ENCODE results near the gene CPNE1. TPM values are rescaled to one million over a fixed set of nuclear protein-coding genes. Genes with fewer than 3 reads are reported as not detected.

Gene CPNE1
- total RNA-seq, 1 donor from 2014 or later: 264 TPM

DNA sequence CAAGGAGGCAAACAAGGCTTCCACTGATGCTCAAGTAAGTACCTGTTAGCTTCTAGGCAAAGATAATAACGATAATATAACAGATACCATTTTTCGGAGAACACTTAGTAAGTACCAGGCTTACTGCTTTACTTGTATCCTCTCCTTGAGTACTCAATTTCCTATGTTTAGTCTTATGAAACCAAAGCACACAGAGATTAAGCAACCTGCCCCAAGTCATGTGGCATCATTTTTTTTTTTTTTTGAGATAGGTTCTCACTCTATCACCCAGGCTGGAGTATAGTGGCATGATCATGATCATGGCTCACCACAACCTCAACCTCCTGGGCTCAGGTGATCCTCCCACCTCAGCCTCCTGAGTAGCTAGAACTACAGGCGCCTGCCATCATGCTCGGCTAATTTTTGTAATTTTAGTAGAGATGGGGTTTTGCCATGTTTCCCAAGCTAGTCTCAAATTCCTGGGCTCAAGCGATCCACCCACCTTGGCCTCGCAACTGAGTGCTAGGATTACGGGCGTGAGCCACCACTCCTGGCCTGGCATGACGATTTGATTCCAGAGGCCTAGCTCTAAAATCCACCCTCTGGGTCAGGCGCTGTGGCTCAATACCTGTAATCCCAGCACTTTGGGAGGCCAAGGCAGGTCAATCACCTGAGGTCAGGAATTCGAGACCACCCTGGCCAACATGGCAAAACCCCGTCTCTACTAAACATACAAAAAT lies 35.1 kb downstream of the CPNE1 start:
- peaks cover 73% of the 10 kb centered on the region for H3K36me3 Mint-ChIP-seq (ENCODE audit: low read depth)
- H3K27me3 Mint-ChIP-seq: no peaks in the 10 kb centered on the region
- ATAC-seq (ENCODE audit: low read depth): no peak
- H3K27ac Mint-ChIP-seq: no peak overlapping the region
- no peak overlapping the region for H3K4me3 Mint-ChIP-seq
- TF ChIP-seq, protein P1, sequence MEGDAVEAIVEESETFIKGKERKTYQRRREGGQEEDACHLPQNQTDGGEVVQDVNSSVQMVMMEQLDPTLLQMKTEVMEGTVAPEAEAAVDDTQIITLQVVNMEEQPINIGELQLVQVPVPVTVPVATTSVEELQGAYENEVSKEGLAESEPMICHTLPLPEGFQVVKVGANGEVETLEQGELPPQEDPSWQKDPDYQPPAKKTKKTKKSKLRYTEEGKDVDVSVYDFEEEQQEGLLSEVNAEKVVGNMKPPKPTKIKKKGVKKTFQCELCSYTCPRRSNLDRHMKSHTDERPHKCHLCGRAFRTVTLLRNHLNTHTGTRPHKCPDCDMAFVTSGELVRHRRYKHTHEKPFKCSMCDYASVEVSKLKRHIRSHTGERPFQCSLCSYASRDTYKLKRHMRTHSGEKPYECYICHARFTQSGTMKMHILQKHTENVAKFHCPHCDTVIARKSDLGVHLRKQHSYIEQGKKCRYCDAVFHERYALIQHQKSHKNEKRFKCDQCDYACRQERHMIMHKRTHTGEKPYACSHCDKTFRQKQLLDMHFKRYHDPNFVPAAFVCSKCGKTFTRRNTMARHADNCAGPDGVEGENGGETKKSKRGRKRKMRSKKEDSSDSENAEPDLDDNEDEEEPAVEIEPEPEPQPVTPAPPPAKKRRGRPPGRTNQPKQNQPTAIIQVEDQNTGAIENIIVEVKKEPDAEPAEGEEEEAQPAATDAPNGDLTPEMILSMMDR (IDR thresholded peaks at IDR 0.05): no peak
- H3K4me1 Mint-ChIP-seq: peaks cover 2% of the 10 kb centered on the region
- no peak for DNase-seq
- ChIA-PET POLR2A (no interaction called here), CTCF (no interaction called here)
- intact Hi-C loops (cut with micrococcal nuclease): no loop called here
- H3K9me3 Mint-ChIP-seq: no peaks in the 10 kb centered on the region

GRCh38 chr20:35627121-35627520 lies 37.6 kb downstream of the CPNE1 start:
- intact Hi-C loops (cut with micrococcal nuclease): no loop called here
- CTCF ChIA-PET: no interaction called here
- no peaks in the 10 kb centered on the region for H3K27me3 Mint-ChIP-seq
- ATAC-seq (ENCODE audit: low read depth) (no peak), DNase-seq (no peak)
- TF ChIP-seq, protein P1 (IDR thresholded peaks at IDR 0.05): no peak
- no peaks in the 10 kb centered on the region for H3K4me1 Mint-ChIP-seq
- H3K27ac Mint-ChIP-seq: no peak overlapping the region
- no peaks in the 10 kb centered on the region for H3K9me3 Mint-ChIP-seq
- POLR2A ChIA-PET: no interaction called here
- peaks cover 64% of the 10 kb centered on the region for H3K36me3 Mint-ChIP-seq (ENCODE audit: low read depth)
- no peak overlapping the region for H3K4me3 Mint-ChIP-seq

- ATAC-seq (ENCODE audit: low read depth) (no peak), DNase-seq (no peak)
- TF ChIP-seq, protein P1 (IDR thresholded peaks at IDR 0.05): no peak
- no peaks in the 10 kb centered on the region for H3K9me3 Mint-ChIP-seq
- H3K27ac Mint-ChIP-seq: no peak overlapping the region
- intact Hi-C loops (cut with micrococcal nuclease): no loop called here
- H3K4me1 Mint-ChIP-seq: no peaks in the 10 kb centered on the region
- ChIA-PET POLR2A (interaction anchor here (1.2 kb wide), 1 partner anchor 11 kb away, joined by 3 read pairs; the partner anchor contains the start of gene SPAG4), CTCF (no interaction called here)
- H3K36me3 Mint-ChIP-seq (ENCODE audit: low read depth): peaks cover 61% of the 10 kb centered on the region
- no peak overlapping the region for H3K4me3 Mint-ChIP-seq
- H3K27me3 Mint-ChIP-seq: no peaks in the 10 kb centered on the region
These were observed 38.2 kb downstream of the CPNE1 start for GRCh38 chr20:35626386-35627001.

GRCh38 chr20:35625584-35626385 lies 38.9 kb downstream of the CPNE1 start:
- no peak overlapping the region for H3K4me3 Mint-ChIP-seq
- no peak for DNase-seq
- no peak for ATAC-seq (ENCODE audit: low read depth)
- no peak overlapping the region for H3K27ac Mint-ChIP-seq
- H3K27me3 Mint-ChIP-seq: no peaks in the 10 kb centered on the region
- ChIA-PET POLR2A (interaction anchor here (0.5 to 1.2 kb wide), 2 partner anchors 10 to 167 kb away, joined by 3 to 9 read pairs; partner anchors contain the start of gene SPAG4), CTCF (no interaction called here)
- H3K9me3 Mint-ChIP-seq: no peaks in the 10 kb centered on the region
- intact Hi-C loops (cut with micrococcal nuclease): no loop called here
- H3K36me3 Mint-ChIP-seq (ENCODE audit: low read depth): peaks cover 55% of the 10 kb centered on the region
- TF ChIP-seq, protein P1 (IDR thresholded peaks at IDR 0.05): no peak
- no peaks in the 10 kb centered on the region for H3K4me1 Mint-ChIP-seq

DNA sequence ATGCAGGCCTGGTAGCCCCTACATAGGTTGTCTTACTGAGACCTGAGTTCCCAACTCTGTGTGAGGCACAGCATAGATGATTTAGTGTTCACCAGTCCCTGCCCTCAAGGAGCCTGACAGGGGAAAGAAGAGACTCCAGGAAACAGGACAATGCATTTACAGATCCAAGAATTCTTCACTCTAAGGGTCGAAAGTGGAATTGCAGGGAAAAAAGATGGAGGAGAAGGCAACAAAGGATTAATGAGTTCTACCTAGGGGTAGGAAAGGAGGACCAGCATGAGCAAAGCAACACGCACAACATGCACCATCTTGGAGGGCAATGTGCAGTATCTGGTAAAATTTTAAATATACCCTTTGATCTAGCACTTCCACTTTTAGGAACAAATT lies 43.1 kb downstream of the CPNE1 start:
- H3K27ac Mint-ChIP-seq: no peak overlapping the region
- H3K27me3 Mint-ChIP-seq: peaks cover 2% of the 10 kb centered on the region
- no peak overlapping the region for H3K4me3 Mint-ChIP-seq
- TF ChIP-seq, protein P1 (IDR thresholded peaks at IDR 0.05): no peak
- peaks cover 29% of the 10 kb centered on the region for H3K4me1 Mint-ChIP-seq
- intact Hi-C loops (cut with micrococcal nuclease): no loop called here
- H3K36me3 Mint-ChIP-seq (ENCODE audit: low read depth): peaks cover 24% of the 10 kb centered on the region
- POLR2A ChIA-PET: no interaction called here
- no peak for DNase-seq
- CTCF ChIA-PET: interaction anchor here (1.2 to 2.1 kb wide), 2 partner anchors 20 to 158 kb away, joined by 3 to 5 read pairs; no protein-coding TSS in a partner anchor
- no peak for ATAC-seq (ENCODE audit: low read depth)
- H3K9me3 Mint-ChIP-seq: no peaks in the 10 kb centered on the region
